ENCODE data around the gene SOX6.
"Not testable (repeated sequence)": the region's sequence is repeated elsewhere in the genome, so short reads cannot be mapped to it uniquely, and the experiment has no call there.

DNA sequence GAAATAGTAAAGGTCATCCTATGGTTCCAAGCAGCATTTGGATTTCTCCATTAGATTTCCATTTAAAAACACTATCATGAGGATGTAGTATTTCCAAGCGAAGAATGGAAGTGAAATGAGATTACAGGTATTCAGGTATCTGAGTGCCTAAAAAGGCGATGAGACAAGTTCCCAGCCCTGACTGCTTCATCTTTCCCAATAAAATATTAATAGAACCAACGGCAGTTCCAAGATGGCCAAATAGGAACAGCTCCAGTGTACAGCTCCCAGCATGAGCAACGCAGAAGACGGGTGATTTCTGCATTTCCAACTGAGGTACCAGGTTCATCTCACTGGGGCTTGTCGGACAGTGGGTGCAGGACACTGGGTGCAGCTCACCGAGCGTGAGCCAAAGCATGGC is 215.2 kb downstream of the SOX6 start:
- TF ChIP-seq, protein P1, sequence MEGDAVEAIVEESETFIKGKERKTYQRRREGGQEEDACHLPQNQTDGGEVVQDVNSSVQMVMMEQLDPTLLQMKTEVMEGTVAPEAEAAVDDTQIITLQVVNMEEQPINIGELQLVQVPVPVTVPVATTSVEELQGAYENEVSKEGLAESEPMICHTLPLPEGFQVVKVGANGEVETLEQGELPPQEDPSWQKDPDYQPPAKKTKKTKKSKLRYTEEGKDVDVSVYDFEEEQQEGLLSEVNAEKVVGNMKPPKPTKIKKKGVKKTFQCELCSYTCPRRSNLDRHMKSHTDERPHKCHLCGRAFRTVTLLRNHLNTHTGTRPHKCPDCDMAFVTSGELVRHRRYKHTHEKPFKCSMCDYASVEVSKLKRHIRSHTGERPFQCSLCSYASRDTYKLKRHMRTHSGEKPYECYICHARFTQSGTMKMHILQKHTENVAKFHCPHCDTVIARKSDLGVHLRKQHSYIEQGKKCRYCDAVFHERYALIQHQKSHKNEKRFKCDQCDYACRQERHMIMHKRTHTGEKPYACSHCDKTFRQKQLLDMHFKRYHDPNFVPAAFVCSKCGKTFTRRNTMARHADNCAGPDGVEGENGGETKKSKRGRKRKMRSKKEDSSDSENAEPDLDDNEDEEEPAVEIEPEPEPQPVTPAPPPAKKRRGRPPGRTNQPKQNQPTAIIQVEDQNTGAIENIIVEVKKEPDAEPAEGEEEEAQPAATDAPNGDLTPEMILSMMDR (IDR thresholded peaks at IDR 0.05; ENCODE audit: insufficient read depth, low read depth, low read length) = not testable (repeated sequence)
- TF ChIP-seq EZH2 (IDR thresholded peaks at IDR 0.05; ENCODE audit: insufficient read depth, low read length) = not testable (repeated sequence)

All from astrocyte (in vitro differentiated cells and primary cell).